ENCODE measurements around the gene INTS11. TPM values are rescaled to one million over a fixed set of nuclear protein-coding genes. Genes with fewer than 3 reads are reported as not detected.

INTS11 gene
- total RNA-seq, 1 experiment from 2014 or later: 161 TPM

DNA sequence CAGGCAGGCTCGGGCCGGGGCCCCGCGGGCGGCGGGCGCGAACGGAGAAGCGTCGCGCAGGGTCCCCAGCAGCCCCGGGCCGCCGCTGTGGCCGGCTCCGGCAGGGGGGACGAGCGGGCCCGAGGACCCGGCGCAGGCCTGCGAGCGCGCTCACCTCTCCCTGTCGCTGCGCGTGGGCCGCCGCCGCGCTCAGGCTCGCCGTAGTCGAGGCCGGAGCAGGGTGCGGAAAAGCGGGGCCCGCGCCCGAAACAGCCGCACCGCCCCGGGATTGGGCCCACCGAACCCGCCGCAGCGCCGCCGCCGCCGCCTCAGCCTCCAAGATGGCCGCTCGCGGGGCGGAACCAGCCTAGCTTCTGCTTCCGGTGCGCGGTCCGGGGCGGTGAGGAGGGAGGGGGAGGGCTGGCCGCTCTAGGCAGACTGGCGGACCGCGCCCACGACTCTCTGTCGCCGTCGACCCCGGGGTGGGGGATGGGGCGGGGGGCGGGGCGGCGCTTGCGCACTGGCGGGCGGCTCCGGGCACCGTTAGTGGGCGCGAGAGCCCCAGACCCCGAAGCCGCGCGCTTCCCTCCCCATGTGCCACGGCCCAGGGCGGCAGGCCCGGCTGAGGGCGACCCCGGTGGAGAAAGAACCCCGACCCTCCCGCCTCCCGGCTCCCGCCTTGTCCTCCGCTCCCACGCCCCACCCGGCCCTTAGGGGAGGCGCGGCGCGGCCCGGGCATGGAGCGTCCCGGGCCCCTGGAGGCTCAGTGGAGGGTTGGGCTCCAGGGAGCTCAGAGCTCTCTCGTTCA lies 50.8 kb downstream of the INTS11 start, which contains the start of gene UBE2J2 (continued):
- TF ChIP-seq, protein P1, sequence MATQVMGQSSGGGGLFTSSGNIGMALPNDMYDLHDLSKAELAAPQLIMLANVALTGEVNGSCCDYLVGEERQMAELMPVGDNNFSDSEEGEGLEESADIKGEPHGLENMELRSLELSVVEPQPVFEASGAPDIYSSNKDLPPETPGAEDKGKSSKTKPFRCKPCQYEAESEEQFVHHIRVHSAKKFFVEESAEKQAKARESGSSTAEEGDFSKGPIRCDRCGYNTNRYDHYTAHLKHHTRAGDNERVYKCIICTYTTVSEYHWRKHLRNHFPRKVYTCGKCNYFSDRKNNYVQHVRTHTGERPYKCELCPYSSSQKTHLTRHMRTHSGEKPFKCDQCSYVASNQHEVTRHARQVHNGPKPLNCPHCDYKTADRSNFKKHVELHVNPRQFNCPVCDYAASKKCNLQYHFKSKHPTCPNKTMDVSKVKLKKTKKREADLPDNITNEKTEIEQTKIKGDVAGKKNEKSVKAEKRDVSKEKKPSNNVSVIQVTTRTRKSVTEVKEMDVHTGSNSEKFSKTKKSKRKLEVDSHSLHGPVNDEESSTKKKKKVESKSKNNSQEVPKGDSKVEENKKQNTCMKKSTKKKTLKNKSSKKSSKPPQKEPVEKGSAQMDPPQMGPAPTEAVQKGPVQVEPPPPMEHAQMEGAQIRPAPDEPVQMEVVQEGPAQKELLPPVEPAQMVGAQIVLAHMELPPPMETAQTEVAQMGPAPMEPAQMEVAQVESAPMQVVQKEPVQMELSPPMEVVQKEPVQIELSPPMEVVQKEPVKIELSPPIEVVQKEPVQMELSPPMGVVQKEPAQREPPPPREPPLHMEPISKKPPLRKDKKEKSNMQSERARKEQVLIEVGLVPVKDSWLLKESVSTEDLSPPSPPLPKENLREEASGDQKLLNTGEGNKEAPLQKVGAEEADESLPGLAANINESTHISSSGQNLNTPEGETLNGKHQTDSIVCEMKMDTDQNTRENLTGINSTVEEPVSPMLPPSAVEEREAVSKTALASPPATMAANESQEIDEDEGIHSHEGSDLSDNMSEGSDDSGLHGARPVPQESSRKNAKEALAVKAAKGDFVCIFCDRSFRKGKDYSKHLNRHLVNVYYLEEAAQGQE (IDR thresholded peaks at IDR 0.05; ENCODE audit: low read depth): no peak
- TF ChIP-seq SP1 (IDR thresholded peaks at IDR 0.05; ENCODE audit: low read depth) (peak; percentile 57), JUND (IDR thresholded peaks at IDR 0.05) (no peak)

- no peak for DNase-seq (ENCODE audit: low read depth, low spot score)
- intact Hi-C loops (cut with micrococcal nuclease): no loop called here
- no TSS peak for BruUV-seq (replicated peaks)
These were observed 51.3 kb downstream of the INTS11 start for GRCh38 chr1:1273209-1273511.

More at GRCh38 chr1:1273209-1273511, 51.3 kb downstream of the INTS11 start:
- POLR2A ChIA-PET: interaction anchor here (0.6 to 1.2 kb wide), 3 partner anchors 10 to 260 kb away, joined by 4 to 5 read pairs (median 4); partner anchors contain the start of gene ISG15
- TF ChIP-seq, protein P1 (IDR thresholded peaks at IDR 0.05; ENCODE audit: low read depth): no peak
- TF ChIP-seq POLR2A (IDR thresholded peaks at IDR 0.05; ENCODE audit: borderline replicate concordance, extremely low read depth, insufficient read depth, insufficient read length): no peak
- no peak for TF ChIP-seq EGR1 (IDR thresholded peaks at IDR 0.05; ENCODE audit: low read depth)
- TF ChIP-seq CEBPB (IDR thresholded peaks at IDR 0.05; ENCODE audit: low read depth): no peak
- TF ChIP-seq RAD21 (IDR thresholded peaks at IDR 0.05; ENCODE audit: low read depth): no peak
- no peak for TF ChIP-seq ELF1 (IDR thresholded peaks at IDR 0.05; ENCODE audit: borderline replicate concordance, low read depth)
- no peak for TF ChIP-seq CTCF (IDR thresholded peaks at IDR 0.05 in 2 of 3, conservative IDR thresholded peaks at IDR 0.05 in 1 of 3; ENCODE audit: borderline replicate concordance in 1 of 3, insufficient read depth in 1 of 3, low read depth in 2 of 3, low read length in 2 of 3)
- TF ChIP-seq POLR2AphosphoS5 (IDR thresholded peaks at IDR 0.05; ENCODE audit: low read depth, low read length): no peak
- no peak for TF ChIP-seq SRF (IDR thresholded peaks at IDR 0.05; ENCODE audit: low read depth)
- TF ChIP-seq SIN3A (IDR thresholded peaks at IDR 0.05; ENCODE audit: low read depth): no peak
- no peak for TF ChIP-seq FOSL1 (IDR thresholded peaks at IDR 0.05; ENCODE audit: low read depth)
- no peak for TF ChIP-seq ZFX (IDR thresholded peaks at IDR 0.05)
- TF ChIP-seq ZNF274 (IDR thresholded peaks at IDR 0.05; ENCODE audit: low read depth, low read length): no peak
- peak overlapping the region; percentile 87 to 95 for H3K4me3 ChIP-seq (replicated peaks in 1 of 2; ENCODE audit: low read depth in 1 of 2, low read length in 2 of 2)
- no peaks in the 10 kb centered on the region for H3K27me3 ChIP-seq (ENCODE audit: insufficient read depth, low read length)
- peak; percentile 1 for ATAC-seq
- no peaks in the 10 kb centered on the region for H4K20me1 ChIP-seq (ENCODE audit: insufficient read depth)
- peaks cover 48% of the 10 kb centered on the region for H3K79me2 ChIP-seq (ENCODE audit: insufficient read depth, low read length)
- no peaks in the 10 kb centered on the region for H3K9me2 ChIP-seq (ENCODE audit: insufficient read depth)
- no peak overlapping the region for H2AFZ ChIP-seq (ENCODE audit: low read depth, low read length, poor library complexity, severe bottlenecking)
- H3K9ac ChIP-seq (ENCODE audit: low read length): peak overlapping the region; percentile 95
- H3K36me3 ChIP-seq (ENCODE audit: control insufficient read depth in 1 of 2, insufficient read depth in 2 of 2, low read length in 2 of 2): peaks cover 0 to 4% of the 10 kb centered on the region in 2 experiments; a peak in 1 of 4 replicates
- no peaks in the 10 kb centered on the region for H3K9me3 ChIP-seq (ENCODE audit: control insufficient read depth in 1 of 2, insufficient read depth in 1 of 2, low read depth in 1 of 2, low read length in 2 of 2)
- peak overlapping the region; percentile 93 for H3K4me2 ChIP-seq (ENCODE audit: low read length)
- CTCF ChIA-PET: no interaction called here
- peak overlapping the region; percentile 94 for H3K27ac ChIP-seq (ENCODE audit: low read depth, low read length)
- H3K4me1 ChIP-seq (ENCODE audit: control insufficient read depth in 1 of 2, insufficient read depth in 2 of 2, low read length in 2 of 2): peaks cover 15 to 34% of the 10 kb centered on the region in 2 experiments; a peak in 3 of 4 replicates
- RAD21 ChIA-PET (ENCODE audit: low non-redundant PET in 1 of 2, low total read pairs in 2 of 2, uncharacterized antibody in 2 of 2, unreplicated experiment in 2 of 2): interaction anchor here in 1 of 2 experiments (0.6 to 1.0 kb wide), 3 partner anchors 18 to 201 kb away, joined by 3 to 4 read pairs (median 3); no protein-coding TSS in a partner anchor

Data from HCT116 (cell line).